Aortic smooth muscle cell (primary cell): Measurements from ENCODE around the gene PFN2. TPM values are rescaled to one million over a fixed set of nuclear protein-coding genes. Genes with fewer than 3 reads are reported as not detected.

Source experiments
- total RNA-seq: library from RNA; depleted of rRNA; stranded (reverse); fragments of >200 nt; gene quantifications from 2 replicates; pipeline ENCODE4 v1.2.3, GENCODE V29; 2014

The PFN2 gene, protein sequence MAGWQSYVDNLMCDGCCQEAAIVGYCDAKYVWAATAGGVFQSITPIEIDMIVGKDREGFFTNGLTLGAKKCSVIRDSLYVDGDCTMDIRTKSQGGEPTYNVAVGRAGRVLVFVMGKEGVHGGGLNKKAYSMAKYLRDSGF
- total RNA-seq, result 270 and 277 TPM in 2 replicates

GRCh38 chr3:149970716-149971402 is at the start of gene PFN2:
PFN2 (minus strand) TSS chr3:149970895; CDS start chr3:149970856, 39 bp downstream.

Other genes with a start within 250 kb of the PFN2 start
- gene COMMD2, start 218.4 kb downstream of the PFN2 start, total RNA-seq, result 24.6 and 31.1 TPM in 2 replicates
- not detected in 2 replicates for gene ANKUB1, start 178.3 kb downstream of the PFN2 start, total RNA-seq
- 66.2 and 71.6 TPM in 2 replicates for gene RNF13, start 157.7 kb downstream of the PFN2 start, total RNA-seq